Measurements from ENCODE around the gene ERBB4. TPM values are rescaled to one million over a fixed set of nuclear protein-coding genes. Genes with fewer than 3 reads are reported as not detected.
"Not testable (repeated sequence)": the region's sequence is repeated elsewhere in the genome, so short reads cannot be mapped to it uniquely, and the experiment has no call there.

ERBB4 gene
- total RNA-seq, 2 experiments from 2014 or later, result not detected

GRCh38 chr2:212021947-212022346, 516.7 kb downstream of the ERBB4 start:
- H3K9me3 Mint-ChIP-seq, result peaks cover 2% of the 10 kb centered on the region
- H3K36me3 Mint-ChIP-seq (ENCODE audit: low read depth), result no peaks in the 10 kb centered on the region
- no peak overlapping the region for H3K4me3 ChIP-seq (ENCODE audit: low read length)
- no peak overlapping the region for H3K4me3 Mint-ChIP-seq
- ChIA-PET POLR2A (no interaction called here), CTCF (no interaction called here)
- no peak overlapping the region for H3K27ac Mint-ChIP-seq
- ATAC-seq (ENCODE audit: poor library complexity) (no peak), DNase-seq (no peak)
- no peak for TF ChIP-seq CTCF (IDR thresholded peaks at IDR 0.05)
- no peak overlapping the region for H3K27ac ChIP-seq (ENCODE audit: low read depth in 1 of 2, low read length in 2 of 2)
- H3K27me3 ChIP-seq (ENCODE audit: control insufficient read depth in 1 of 2, insufficient read depth in 2 of 2, low read length in 2 of 2), result no peaks in the 10 kb centered on the region
- no peaks in the 10 kb centered on the region for H3K4me1 Mint-ChIP-seq (ENCODE audit: low read depth)
- H3K36me3 ChIP-seq (ENCODE audit: insufficient read depth, low read length), result no peaks in the 10 kb centered on the region
- no peaks in the 10 kb centered on the region for H3K27me3 Mint-ChIP-seq
- no peaks in the 10 kb centered on the region for H3K4me1 ChIP-seq (ENCODE audit: insufficient read depth, low read length)
- H3K9me3 ChIP-seq (ENCODE audit: control insufficient read depth in 1 of 2, insufficient read depth in 1 of 2, low read length in 2 of 2), result no peaks in the 10 kb centered on the region
- intact Hi-C loops (cut with DNase I, micrococcal nuclease), result no loop called here

GRCh38 chr2:212015588-212015987, 523.0 kb downstream of the ERBB4 start:
- H3K4me3 Mint-ChIP-seq, result no peak overlapping the region
- no peak overlapping the region for H3K27ac ChIP-seq (ENCODE audit: low read depth in 1 of 2, low read length in 2 of 2)
- no peaks in the 10 kb centered on the region for H3K36me3 ChIP-seq (ENCODE audit: insufficient read depth, low read length)
- TF ChIP-seq CTCF (IDR thresholded peaks at IDR 0.05), result no peak
- H3K9me3 ChIP-seq (ENCODE audit: control insufficient read depth in 1 of 2, insufficient read depth in 1 of 2, low read length in 2 of 2), result peaks cover 0 to 10% of the 10 kb centered on the region in 2 experiments
- H3K36me3 Mint-ChIP-seq (ENCODE audit: low read depth), result no peaks in the 10 kb centered on the region
- ChIA-PET CTCF (no interaction called here), POLR2A (no interaction called here)
- ATAC-seq (ENCODE audit: poor library complexity), result no peak
- intact Hi-C loops (cut with DNase I, micrococcal nuclease), result no loop called here
- no peaks in the 10 kb centered on the region for H3K4me1 Mint-ChIP-seq (ENCODE audit: low read depth)
- peaks cover 4% of the 10 kb centered on the region for H3K9me3 Mint-ChIP-seq
- H3K4me3 ChIP-seq (ENCODE audit: low read length), result no peak overlapping the region
- no peak for DNase-seq
- no peaks in the 10 kb centered on the region for H3K27me3 ChIP-seq (ENCODE audit: control insufficient read depth in 1 of 2, insufficient read depth in 2 of 2, low read length in 2 of 2)
- H3K27ac Mint-ChIP-seq, result no peak overlapping the region
- no peaks in the 10 kb centered on the region for H3K27me3 Mint-ChIP-seq
- H3K4me1 ChIP-seq (ENCODE audit: insufficient read depth, low read length), result no peaks in the 10 kb centered on the region

GRCh38 chr2:212013626-212014025, 525.0 kb downstream of the ERBB4 start:
- H3K9me3 Mint-ChIP-seq, result peaks cover 2% of the 10 kb centered on the region
- intact Hi-C loops (cut with DNase I, micrococcal nuclease), result no loop called here
- Histone ChIP-seq H3K4me3 (ENCODE audit: low read length) (no peak overlapping the region), H3K9me3 (ENCODE audit: control insufficient read depth in 1 of 2, insufficient read depth in 1 of 2, low read length in 2 of 2) (peaks cover 0 to 10% of the 10 kb centered on the region in 2 experiments), H3K27me3 (ENCODE audit: control insufficient read depth in 1 of 2, insufficient read depth in 2 of 2, low read length in 2 of 2) (no peaks in the 10 kb centered on the region), H3K27ac (ENCODE audit: low read depth in 1 of 2, low read length in 2 of 2) (no peak overlapping the region), H3K36me3 (ENCODE audit: insufficient read depth, low read length) (no peaks in the 10 kb centered on the region), H3K4me1 (ENCODE audit: insufficient read depth, low read length) (no peaks in the 10 kb centered on the region)
- no peaks in the 10 kb centered on the region for H3K36me3 Mint-ChIP-seq (ENCODE audit: low read depth)
- POLR2A ChIA-PET, result no interaction called here
- DNase-seq (no peak), ATAC-seq (ENCODE audit: poor library complexity) (no peak)
- H3K27me3 Mint-ChIP-seq, result no peaks in the 10 kb centered on the region
- H3K4me1 Mint-ChIP-seq (ENCODE audit: low read depth), result no peaks in the 10 kb centered on the region
- CTCF ChIA-PET, result no interaction called here
- no peak overlapping the region for H3K4me3 Mint-ChIP-seq
- TF ChIP-seq CTCF (IDR thresholded peaks at IDR 0.05), result no peak
- H3K27ac Mint-ChIP-seq, result no peak overlapping the region

GRCh38 chr2:212010305-212010704, 528.3 kb downstream of the ERBB4 start:
- H3K4me3 Mint-ChIP-seq; H3K9me3 Mint-ChIP-seq; H3K4me1 Mint-ChIP-seq (ENCODE audit: low read depth); H3K4me3 ChIP-seq (ENCODE audit: low read length); H3K36me3 Mint-ChIP-seq (ENCODE audit: low read depth); H3K27me3 ChIP-seq (ENCODE audit: control insufficient read depth in 1 of 2, insufficient read depth in 2 of 2, low read length in 2 of 2); ATAC-seq (ENCODE audit: poor library complexity); H3K27ac ChIP-seq (ENCODE audit: low read depth in 1 of 2, low read length in 2 of 2); DNase-seq; CTCF ChIA-PET; H3K27me3 Mint-ChIP-seq; H3K36me3 ChIP-seq (ENCODE audit: insufficient read depth, low read length); H3K4me1 ChIP-seq (ENCODE audit: insufficient read depth, low read length); POLR2A ChIA-PET; intact Hi-C loops (cut with DNase I, micrococcal nuclease); H3K27ac Mint-ChIP-seq: not testable (repeated sequence)
- peaks cover 0 to 10% of the 10 kb centered on the region in 2 experiments for H3K9me3 ChIP-seq (ENCODE audit: control insufficient read depth in 1 of 2, insufficient read depth in 1 of 2, low read length in 2 of 2)

Measured in CD4-positive, alpha-beta T cell (primary cell).